Dermis blood vessel endothelial cell (primary cell): ENCODE measurements around the gene LSM8. TPM values are rescaled to one million over a fixed set of nuclear protein-coding genes. Genes with fewer than 3 reads are reported as not detected.
"Not testable (repeated sequence)": the region's sequence is repeated elsewhere in the genome, so short reads cannot be mapped to it uniquely, and the experiment has no call there.

Experiments used
- DNase-seq: peaks from one replicate; pipeline ENCODE4 v3.0.0; 2010
- total RNA-seq: library from RNA; depleted of rRNA; stranded (reverse); fragments of >200 nt; gene quantifications from 2 replicates; pipeline ENCODE4 v1.2.3, GENCODE V29; 2014

Gene LSM8
- total RNA-seq, 1 donor from 2014 or later, result 40.5 TPM

DNA sequence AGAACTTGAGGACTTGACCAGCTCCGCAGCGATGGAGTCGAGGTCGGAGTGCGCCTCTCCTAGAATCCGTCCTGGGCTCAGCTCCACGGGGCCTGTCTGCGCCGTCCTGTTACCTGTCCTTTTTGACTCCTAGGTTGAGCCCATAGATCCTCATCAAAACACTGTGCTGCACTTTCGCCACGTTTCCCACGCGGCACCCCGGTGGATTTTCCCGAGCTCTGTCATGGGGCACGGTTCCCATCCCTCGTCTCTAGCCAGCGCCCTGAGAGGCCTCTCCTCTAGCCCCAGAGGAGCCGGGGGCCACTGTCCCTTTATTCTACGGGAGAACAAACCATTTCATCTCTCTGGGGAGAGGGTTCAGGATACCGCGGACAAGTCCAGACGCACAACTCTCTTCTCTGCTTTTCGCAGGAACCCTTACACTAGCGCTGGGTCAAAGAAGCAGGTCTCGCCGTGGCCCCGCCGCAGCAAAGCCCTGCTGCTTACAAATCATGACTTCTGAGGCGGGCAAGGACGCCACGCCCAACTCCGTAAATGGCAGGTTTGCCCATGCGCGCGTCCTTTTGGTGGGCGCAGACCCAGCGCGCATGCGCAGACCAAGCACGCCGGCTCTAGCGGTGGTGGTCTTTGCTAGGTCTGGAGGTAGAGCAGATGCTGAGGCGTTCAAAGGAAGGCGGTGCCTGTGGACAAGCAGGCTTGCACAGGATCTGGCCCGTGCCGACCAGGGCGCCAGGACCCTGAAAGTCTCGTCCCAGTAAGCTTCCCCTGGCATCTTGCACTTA lies 30.3 kb downstream of the LSM8 start:
- DNase-seq, result peak; percentile 81

DNA sequence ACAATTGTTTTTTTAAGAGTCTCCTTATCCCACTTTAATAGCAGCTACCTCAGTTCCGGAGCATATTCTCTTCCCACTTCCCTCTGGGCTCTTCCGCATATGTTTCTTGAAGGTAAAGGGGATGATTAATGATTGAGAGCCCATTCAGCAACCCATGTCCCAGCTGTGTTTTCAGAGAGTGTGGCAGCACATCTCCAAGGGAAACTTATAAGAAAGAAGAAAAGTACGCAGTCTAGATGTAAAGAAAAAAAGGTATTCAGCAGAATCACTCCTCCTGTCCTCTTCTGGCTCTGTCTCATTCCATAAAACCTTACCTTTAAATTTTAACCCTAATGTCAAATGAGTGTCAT lies 30.8 kb downstream of the LSM8 start:
- DNase-seq, result no peak

GRCh38 chr7:118217210-118217619 lies 33.3 kb downstream of the LSM8 start:
- no peak for DNase-seq

- DNase-seq, result no peak
These were observed 34.6 kb downstream of the LSM8 start for GRCh38 chr7:118218413-118219156.

GRCh38 chr7:118219157-118219512 lies 35.2 kb downstream of the LSM8 start:
- DNase-seq, result no peak

GRCh38 chr7:118220583-118220982 lies 36.6 kb downstream of the LSM8 start:
- DNase-seq, result no peak

GRCh38 chr7:118222591-118222990 lies 38.6 kb downstream of the LSM8 start:
- no peak for DNase-seq

GRCh38 chr7:118224521-118224920 lies 40.6 kb downstream of the LSM8 start, which contains the start of gene ANKRD7:
Gene ANKRD7 (plus strand): TSS chr7:118224704. CDS start chr7:118224831, 127 bp downstream.
- DNase-seq, result no peak

DNA sequence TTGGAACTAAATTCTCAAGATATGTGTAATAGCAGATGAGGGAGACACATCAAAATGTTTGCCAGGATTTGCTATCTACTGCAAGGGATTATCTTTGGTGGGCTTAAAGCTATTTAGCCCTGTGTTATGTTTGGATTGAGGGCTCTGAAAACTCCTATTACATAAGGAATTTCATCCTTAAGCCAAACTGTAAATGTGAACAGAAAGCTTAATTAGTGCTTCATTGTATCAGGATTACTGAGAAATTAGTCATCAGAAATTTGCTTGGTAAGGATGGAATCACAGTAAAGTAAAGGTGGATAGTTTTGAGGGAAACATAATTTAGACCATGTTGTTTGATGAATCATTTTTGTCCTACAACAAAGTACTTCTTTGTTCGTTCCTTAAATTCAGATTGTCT lies 48.9 kb downstream of the LSM8 start:
- no peak for DNase-seq

GRCh38 chr7:118233799-118234198 lies 49.8 kb downstream of the LSM8 start:
- DNase-seq, result no peak

GRCh38 chr7:118239014-118239413 lies 55.0 kb downstream of the LSM8 start:
- no peak for DNase-seq

- DNase-seq, result not testable (repeated sequence)
These were observed 56.4 kb downstream of the LSM8 start for GRCh38 chr7:118240320-118240719.

Other genes with a start within 250 kb of the LSM8 start
- 0.51 TPM in 1 of 2 replicates, not detected in the other for gene ANKRD7, start 40.5 kb downstream of the LSM8 start, total RNA-seq